ENCODE data around the gene GPD1L.

DNA sequence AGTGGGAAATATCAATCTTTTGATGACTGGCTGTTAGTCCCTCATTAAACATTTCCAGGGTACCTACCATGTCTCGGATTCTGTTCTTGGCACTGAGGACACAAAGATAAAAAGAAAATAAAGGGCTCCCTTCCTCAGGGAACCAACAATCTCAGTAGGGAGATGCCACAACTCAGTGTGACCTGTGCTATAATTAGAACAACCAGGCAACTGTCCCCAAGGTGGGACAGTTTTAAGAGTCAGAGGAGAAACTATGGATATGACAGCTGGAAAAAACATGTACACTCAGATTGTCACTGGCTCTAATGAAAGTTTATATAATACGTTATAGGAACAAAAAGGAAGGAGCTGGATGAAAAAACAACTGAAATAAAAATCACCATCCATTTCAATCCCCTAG lies 108.8 kb downstream of the GPD1L start:
- TF ChIP-seq, protein P1, sequence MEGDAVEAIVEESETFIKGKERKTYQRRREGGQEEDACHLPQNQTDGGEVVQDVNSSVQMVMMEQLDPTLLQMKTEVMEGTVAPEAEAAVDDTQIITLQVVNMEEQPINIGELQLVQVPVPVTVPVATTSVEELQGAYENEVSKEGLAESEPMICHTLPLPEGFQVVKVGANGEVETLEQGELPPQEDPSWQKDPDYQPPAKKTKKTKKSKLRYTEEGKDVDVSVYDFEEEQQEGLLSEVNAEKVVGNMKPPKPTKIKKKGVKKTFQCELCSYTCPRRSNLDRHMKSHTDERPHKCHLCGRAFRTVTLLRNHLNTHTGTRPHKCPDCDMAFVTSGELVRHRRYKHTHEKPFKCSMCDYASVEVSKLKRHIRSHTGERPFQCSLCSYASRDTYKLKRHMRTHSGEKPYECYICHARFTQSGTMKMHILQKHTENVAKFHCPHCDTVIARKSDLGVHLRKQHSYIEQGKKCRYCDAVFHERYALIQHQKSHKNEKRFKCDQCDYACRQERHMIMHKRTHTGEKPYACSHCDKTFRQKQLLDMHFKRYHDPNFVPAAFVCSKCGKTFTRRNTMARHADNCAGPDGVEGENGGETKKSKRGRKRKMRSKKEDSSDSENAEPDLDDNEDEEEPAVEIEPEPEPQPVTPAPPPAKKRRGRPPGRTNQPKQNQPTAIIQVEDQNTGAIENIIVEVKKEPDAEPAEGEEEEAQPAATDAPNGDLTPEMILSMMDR (conservative IDR thresholded peaks at IDR 0.05; ENCODE audit: low read depth, low read length), result no peak
- TF ChIP-seq MAZ (IDR thresholded peaks at IDR 0.05; ENCODE audit: borderline replicate concordance, low read depth, low read length) (no peak), RAD21 (IDR thresholded peaks at IDR 0.05; ENCODE audit: low read length) (no peak), RFX5 (IDR thresholded peaks at IDR 0.05; ENCODE audit: low read depth, low read length) (no peak), MXI1 (IDR thresholded peaks at IDR 0.05; ENCODE audit: borderline replicate concordance, low read depth, low read length) (no peak), POLR2A (IDR thresholded peaks at IDR 0.05; ENCODE audit: low read depth, low read length) (no peak), MAFK (IDR thresholded peaks at IDR 0.05; ENCODE audit: low read depth, low read length) (no peak), CEBPB (IDR thresholded peaks at IDR 0.05; ENCODE audit: low read depth, low read length) (no peak)
- TF ChIP-seq, protein P2, sequence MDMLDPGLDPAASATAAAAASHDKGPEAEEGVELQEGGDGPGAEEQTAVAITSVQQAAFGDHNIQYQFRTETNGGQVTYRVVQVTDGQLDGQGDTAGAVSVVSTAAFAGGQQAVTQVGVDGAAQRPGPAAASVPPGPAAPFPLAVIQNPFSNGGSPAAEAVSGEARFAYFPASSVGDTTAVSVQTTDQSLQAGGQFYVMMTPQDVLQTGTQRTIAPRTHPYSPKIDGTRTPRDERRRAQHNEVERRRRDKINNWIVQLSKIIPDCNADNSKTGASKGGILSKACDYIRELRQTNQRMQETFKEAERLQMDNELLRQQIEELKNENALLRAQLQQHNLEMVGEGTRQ (IDR thresholded peaks at IDR 0.05; ENCODE audit: low read depth, low read length), result no peak
